ENCODE data around the gene PAQR5. TPM values are rescaled to one million over a fixed set of nuclear protein-coding genes. Genes with fewer than 3 reads are reported as not detected.

The PAQR5 gene
- total RNA-seq, 1 donor from 2014 or later: not detected

- ATAC-seq (ENCODE audit: low read depth): no peak
- Mint-ChIP-seq H3K4me1 (no peaks in the 10 kb centered on the region), H3K36me3 (ENCODE audit: low read depth) (no peaks in the 10 kb centered on the region), H3K4me3 (no peak overlapping the region), H3K27ac (no peak overlapping the region), H3K27me3 (peaks cover 9% of the 10 kb centered on the region), H3K9me3 (no peaks in the 10 kb centered on the region)
- intact Hi-C loops (cut with micrococcal nuclease): no loop called here
- CTCF ChIA-PET: no interaction called here
- no peak for TF ChIP-seq CTCF (IDR thresholded peaks at IDR 0.05)
- POLR2A ChIA-PET: no interaction called here
- no peak for DNase-seq
These were observed 47.4 kb downstream of the PAQR5 start for GRCh38 chr15:69346112-69346511.

GRCh38 chr15:69351333-69351732 lies 52.6 kb downstream of the PAQR5 start:
- DNase-seq (no peak), ATAC-seq (ENCODE audit: low read depth) (no peak)
- Mint-ChIP-seq H3K9me3 (no peaks in the 10 kb centered on the region), H3K4me1 (no peaks in the 10 kb centered on the region), H3K27me3 (no peaks in the 10 kb centered on the region), H3K27ac (no peak overlapping the region), H3K36me3 (ENCODE audit: low read depth) (no peaks in the 10 kb centered on the region), H3K4me3 (no peak overlapping the region)
- POLR2A ChIA-PET: no interaction called here
- TF ChIP-seq CTCF (IDR thresholded peaks at IDR 0.05): no peak
- CTCF ChIA-PET: no interaction called here
- intact Hi-C loops (cut with micrococcal nuclease): no loop called here

- H3K4me1 Mint-ChIP-seq: no peaks in the 10 kb centered on the region
- ATAC-seq (ENCODE audit: low read depth) (no peak), DNase-seq (no peak)
- CTCF ChIA-PET: no interaction called here
- H3K9me3 Mint-ChIP-seq: no peaks in the 10 kb centered on the region
- no peak for TF ChIP-seq CTCF (IDR thresholded peaks at IDR 0.05)
- H3K27ac Mint-ChIP-seq: no peak overlapping the region
- no peak overlapping the region for H3K4me3 Mint-ChIP-seq
- POLR2A ChIA-PET: no interaction called here
- intact Hi-C loops (cut with micrococcal nuclease): no loop called here
- no peaks in the 10 kb centered on the region for H3K36me3 Mint-ChIP-seq (ENCODE audit: low read depth)
- peaks cover 2% of the 10 kb centered on the region for H3K27me3 Mint-ChIP-seq
These were observed 53.2 kb downstream of the PAQR5 start for GRCh38 chr15:69351884-69352283.

- Mint-ChIP-seq H3K36me3 (ENCODE audit: low read depth) (no peaks in the 10 kb centered on the region), H3K9me3 (no peaks in the 10 kb centered on the region), H3K4me3 (no peak overlapping the region), H3K4me1 (no peaks in the 10 kb centered on the region), H3K27ac (no peak overlapping the region), H3K27me3 (peaks cover 6% of the 10 kb centered on the region)
- no peak for DNase-seq
- intact Hi-C loops (cut with micrococcal nuclease): no loop called here
- ChIA-PET POLR2A (interaction anchor here (0.6 kb wide), 1 partner anchor 1500 kb away, joined by 6 read pairs; no protein-coding TSS in a partner anchor), CTCF (interaction anchor here (0.5 kb wide), 1 partner anchor 1486 kb away, joined by 4 read pairs; no protein-coding TSS in a partner anchor)
- ATAC-seq (ENCODE audit: low read depth): no peak
- TF ChIP-seq CTCF (IDR thresholded peaks at IDR 0.05): no peak
These were observed 59.4 kb downstream of the PAQR5 start for GRCh38 chr15:69357773-69358771.

- no peak for DNase-seq
- Mint-ChIP-seq H3K9me3 (no peaks in the 10 kb centered on the region), H3K4me3 (no peak overlapping the region), H3K4me1 (no peaks in the 10 kb centered on the region), H3K36me3 (ENCODE audit: low read depth) (no peaks in the 10 kb centered on the region), H3K27me3 (peaks cover 6% of the 10 kb centered on the region), H3K27ac (no peak overlapping the region)
- ChIA-PET CTCF (interaction anchor here (0.5 kb wide), 1 partner anchor 1485 kb away, joined by 4 read pairs; no protein-coding TSS in a partner anchor), POLR2A (no interaction called here)
- no peak for TF ChIP-seq CTCF (IDR thresholded peaks at IDR 0.05)
- intact Hi-C loops (cut with micrococcal nuclease): no loop called here
- ATAC-seq (ENCODE audit: low read depth): no peak
These were observed 60.1 kb downstream of the PAQR5 start for GRCh38 chr15:69358850-69359249.

All from activated B cell treated with CpG ODN at 0.5 μM for 24 hours (primary cell).